ENCODE measurements around the gene TFEB. TPM values are rescaled to one million over a fixed set of nuclear protein-coding genes. Genes with fewer than 3 reads are reported as not detected.
A peak's percentile ranks its signal among the peaks of the same experiment; 100 is the strongest.

The TFEB gene
- total and polyA plus RNA-seq, 10 of the 15 experiments (the other 5 are each of a cell fraction or from before 2014, with no cell fraction given), result 0.84 to 108 (median 60.8) TPM

- Histone ChIP-seq H3K79me2 (ENCODE audit: control insufficient read depth, insufficient read depth, low read length) (no peaks in the 10 kb centered on the region), H3K36me3 (ENCODE audit: control insufficient read depth in 2 of 2, insufficient read depth in 2 of 2, low read length in 1 of 2) (peaks cover 0 to 3% of the 10 kb centered on the region in 2 experiments; a peak in 1 of 4 replicates), H3K27me3 (replicated peaks in 1 of 2; ENCODE audit: control insufficient read depth in 2 of 2, insufficient read depth in 2 of 2, low read length in 1 of 2) (no peaks in the 10 kb centered on the region), H3K9ac (ENCODE audit: control insufficient read depth, insufficient read depth, low read length) (peak overlapping the region; percentile 72), H3K4me3 (peak overlapping the region; percentile 67), H2AFZ (ENCODE audit: control insufficient read depth, low read depth, low read length) (peak overlapping the region; percentile 51; the same call in 1 of the 2 replicates), H3K9me3 (replicated peaks; ENCODE audit: control insufficient read depth, insufficient read depth, low read length) (no peaks in the 10 kb centered on the region), H4K20me1 (ENCODE audit: control insufficient read depth, insufficient read depth) (no peaks in the 10 kb centered on the region), H3K4me2 (ENCODE audit: control insufficient read depth, insufficient read depth) (peak overlapping the region; percentile 89), H3K27ac (ENCODE audit: control insufficient read depth, insufficient read depth) (no peak overlapping the region), H3K4me1 (ENCODE audit: control insufficient read depth, insufficient read depth, low read length) (peaks cover 13% of the 10 kb centered on the region)
- TF ChIP-seq IRF3 (IDR thresholded peaks at IDR 0.05), result no peak
- no peak for TF ChIP-seq CBX5 (IDR thresholded peaks at IDR 0.05; ENCODE audit: low read depth)
- no peak for TF ChIP-seq SPI1 (IDR thresholded peaks at IDR 0.05; ENCODE audit: borderline replicate concordance, insufficient read depth, low read depth, low read length)
- TF ChIP-seq BCL3 (IDR thresholded peaks at IDR 0.05; ENCODE audit: borderline replicate concordance, insufficient read depth, low read depth, low read length, poor library complexity, severe bottlenecking), result no peak
- ChIA-PET SMC1A (ENCODE audit: uncharacterized antibody, unreplicated experiment) (interaction anchor here (0.7 to 2.9 kb wide), 8 partner anchors 12 to 266 kb away, joined by 3 to 13 read pairs (median 4); partner anchors contain the start of genes BYSL and MED20), CTCF (interaction anchor here (0.8 to 4.7 kb wide), 8 partner anchors 8 to 472 kb away, joined by 3 to 38 read pairs (median 6); partner anchors contain the start of genes BYSL, MED20 and TOMM6), RAD21 (ENCODE audit: unreplicated experiment) (interaction anchor here (0.9 to 3.2 kb wide), 4 partner anchors 8 to 177 kb away, joined by 3 to 8 read pairs (median 4); no protein-coding TSS in a partner anchor), POLR2A (no interaction called here)
- 63% methylated on average over 6 of the region's 6 CpGs for WGBS (ENCODE audit: insufficient coverage, insufficient replicate concordance, low lambda C conversion rate, missing lambda C conversion rate)
- in situ Hi-C loops (cut with MboI) (no loop called here), intact Hi-C loops (cut with micrococcal nuclease; ENCODE audit: unreplicated experiment) (loop anchor here (5.0 kb wide), 2 partner anchors 72 to 412 kb away; no protein-coding TSS in a partner anchor)
- ATAC-seq (no peak), FAIRE-seq (no peak), DNase-seq (ENCODE audit: low read depth, low spot score) (no peak)
- TSS peak; percentile 58 for BruUV-seq (replicated peaks)
Measured at GRCh38 chr6:41778895-41779294, 43.5 kb upstream of the TFEB start.

Data from GM12878 (cell line).